Nephron progenitor cell (in vitro differentiated cells): ENCODE results near the gene ATP2B1.

ENCODE experiments used
- DNase-seq: peaks from one replicate; pipeline ENCODE4 v3.0.0; 2021
- H3K27ac Mint-ChIP-seq: 2 replicates; pipeline ENCODE4 v1.8.0; 2021; ENCODE audit warnings: mild to moderate bottlenecking, moderate library complexity, mixed read lengths
- H3K27me3 Mint-ChIP-seq: 2 replicates; pipeline ENCODE4 v1.8.0; 2021; ENCODE audit warnings: mild to moderate bottlenecking, low read depth, mixed read lengths; ENCODE audit not compliant: poor library complexity
- H3K36me3 Mint-ChIP-seq: 2 replicates; pipeline ENCODE4 v1.8.0; 2021; ENCODE audit warnings: low read depth, mixed read lengths
- H3K4me1 Mint-ChIP-seq: 2 replicates; pipeline ENCODE4 v1.8.0; 2021; ENCODE audit warnings: mixed read lengths
- H3K4me3 Mint-ChIP-seq: 2 replicates; pipeline ENCODE4 v1.8.0; 2021; ENCODE audit warnings: mild to moderate bottlenecking, moderate library complexity, mixed read lengths
- H3K9me3 Mint-ChIP-seq: 2 replicates; pipeline ENCODE4 v1.8.0; 2021; ENCODE audit warnings: mild to moderate bottlenecking, moderate library complexity, mixed read lengths
- TF ChIP-seq, protein P1 (sequence below): fragments of 200-600 bp; sonication (generic); IDR thresholded peaks from 2 replicates; pipeline ENCODE4 v1.5.0; 2021; ENCODE audit warnings: antibody characterized with exemption

The ATP2B1 gene

DNA sequence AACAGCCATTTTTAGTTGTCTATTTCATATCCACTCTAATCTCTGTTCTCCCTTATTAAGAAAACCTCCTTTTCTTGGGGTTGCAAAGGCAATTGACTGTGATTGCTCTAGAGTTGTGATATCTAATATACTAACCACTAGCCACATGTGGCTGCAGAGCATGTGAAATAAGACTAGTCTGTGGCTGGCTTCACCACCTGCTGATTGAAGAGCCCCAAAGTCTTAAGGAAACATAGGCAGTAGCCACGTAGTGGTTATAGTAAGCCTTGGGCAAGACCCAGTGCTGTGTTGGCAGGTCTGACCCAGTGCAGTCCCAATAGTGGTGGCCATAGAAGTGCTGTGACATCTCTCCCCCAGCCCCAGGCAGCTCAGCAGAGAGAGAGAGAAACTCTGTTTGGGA is 28.4 kb upstream of the ATP2B1 start:
- Mint-ChIP-seq H3K27me3 (no peaks in the 10 kb centered on the region), H3K4me1 (peaks cover 7% of the 10 kb centered on the region), H3K4me3 (no peak overlapping the region), H3K36me3 (peaks cover 9% of the 10 kb centered on the region), H3K9me3 (peaks cover 50% of the 10 kb centered on the region), H3K27ac (no peak overlapping the region)
- DNase-seq, result no peak
- TF ChIP-seq, protein P1, sequence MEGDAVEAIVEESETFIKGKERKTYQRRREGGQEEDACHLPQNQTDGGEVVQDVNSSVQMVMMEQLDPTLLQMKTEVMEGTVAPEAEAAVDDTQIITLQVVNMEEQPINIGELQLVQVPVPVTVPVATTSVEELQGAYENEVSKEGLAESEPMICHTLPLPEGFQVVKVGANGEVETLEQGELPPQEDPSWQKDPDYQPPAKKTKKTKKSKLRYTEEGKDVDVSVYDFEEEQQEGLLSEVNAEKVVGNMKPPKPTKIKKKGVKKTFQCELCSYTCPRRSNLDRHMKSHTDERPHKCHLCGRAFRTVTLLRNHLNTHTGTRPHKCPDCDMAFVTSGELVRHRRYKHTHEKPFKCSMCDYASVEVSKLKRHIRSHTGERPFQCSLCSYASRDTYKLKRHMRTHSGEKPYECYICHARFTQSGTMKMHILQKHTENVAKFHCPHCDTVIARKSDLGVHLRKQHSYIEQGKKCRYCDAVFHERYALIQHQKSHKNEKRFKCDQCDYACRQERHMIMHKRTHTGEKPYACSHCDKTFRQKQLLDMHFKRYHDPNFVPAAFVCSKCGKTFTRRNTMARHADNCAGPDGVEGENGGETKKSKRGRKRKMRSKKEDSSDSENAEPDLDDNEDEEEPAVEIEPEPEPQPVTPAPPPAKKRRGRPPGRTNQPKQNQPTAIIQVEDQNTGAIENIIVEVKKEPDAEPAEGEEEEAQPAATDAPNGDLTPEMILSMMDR, result no peak

- Mint-ChIP-seq H3K4me1 (peaks cover 8% of the 10 kb centered on the region), H3K27me3 (no peaks in the 10 kb centered on the region), H3K4me3 (no peak overlapping the region), H3K9me3 (peaks cover 20% of the 10 kb centered on the region), H3K36me3 (no peaks in the 10 kb centered on the region), H3K27ac (no peak overlapping the region)
- TF ChIP-seq, protein P1, result no peak
- DNase-seq, result no peak
Measured at GRCh38 chr12:89733579-89734201, 25.1 kb upstream of the ATP2B1 start.

GRCh38 chr12:89732522-89732921 is 23.9 kb upstream of the ATP2B1 start:
- no peak for DNase-seq
- Mint-ChIP-seq H3K36me3 (no peaks in the 10 kb centered on the region), H3K27me3 (no peaks in the 10 kb centered on the region)

DNA sequence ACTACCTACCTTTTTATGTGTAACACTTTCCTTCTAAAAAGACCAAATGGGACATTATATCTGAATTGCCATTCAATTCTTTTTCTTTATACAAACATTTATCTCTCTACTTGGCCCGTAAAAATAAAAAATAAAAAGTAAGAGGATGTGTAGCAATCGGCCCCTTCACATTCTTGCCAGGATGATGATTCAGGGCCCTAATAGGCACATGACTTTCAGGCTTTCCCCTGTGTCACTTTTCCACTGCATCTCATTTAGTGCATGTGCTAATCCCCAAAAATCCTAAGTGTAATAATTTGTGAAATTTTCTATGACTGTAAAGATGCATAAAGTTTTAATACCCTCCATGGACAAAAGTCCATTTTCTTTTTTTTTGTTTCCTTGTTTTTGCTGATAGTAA is 23.0 kb upstream of the ATP2B1 start:
- TF ChIP-seq, protein P1, result no peak
- Mint-ChIP-seq H3K27me3 (no peaks in the 10 kb centered on the region), H3K4me1 (peaks cover 8% of the 10 kb centered on the region), H3K4me3 (no peak overlapping the region), H3K27ac (no peak overlapping the region), H3K9me3 (peaks cover 12% of the 10 kb centered on the region), H3K36me3 (no peaks in the 10 kb centered on the region)
- DNase-seq, result no peak

More at GRCh38 chr12:89732522-89732921, 23.9 kb upstream of the ATP2B1 start:
- Mint-ChIP-seq H3K4me1 (peaks cover 8% of the 10 kb centered on the region), H3K4me3 (no peak overlapping the region), H3K27ac (no peak overlapping the region), H3K9me3 (peaks cover 14% of the 10 kb centered on the region)
- TF ChIP-seq, protein P1, result no peak

- Mint-ChIP-seq H3K27me3 (no peaks in the 10 kb centered on the region), H3K9me3 (peaks cover 14% of the 10 kb centered on the region), H3K4me3 (no peak overlapping the region), H3K27ac (no peak overlapping the region), H3K4me1 (peaks cover 8% of the 10 kb centered on the region), H3K36me3 (no peaks in the 10 kb centered on the region)
- TF ChIP-seq, protein P1, result no peak
- DNase-seq, result no peak
Measured at GRCh38 chr12:89731089-89731488, 22.5 kb upstream of the ATP2B1 start.

DNA sequence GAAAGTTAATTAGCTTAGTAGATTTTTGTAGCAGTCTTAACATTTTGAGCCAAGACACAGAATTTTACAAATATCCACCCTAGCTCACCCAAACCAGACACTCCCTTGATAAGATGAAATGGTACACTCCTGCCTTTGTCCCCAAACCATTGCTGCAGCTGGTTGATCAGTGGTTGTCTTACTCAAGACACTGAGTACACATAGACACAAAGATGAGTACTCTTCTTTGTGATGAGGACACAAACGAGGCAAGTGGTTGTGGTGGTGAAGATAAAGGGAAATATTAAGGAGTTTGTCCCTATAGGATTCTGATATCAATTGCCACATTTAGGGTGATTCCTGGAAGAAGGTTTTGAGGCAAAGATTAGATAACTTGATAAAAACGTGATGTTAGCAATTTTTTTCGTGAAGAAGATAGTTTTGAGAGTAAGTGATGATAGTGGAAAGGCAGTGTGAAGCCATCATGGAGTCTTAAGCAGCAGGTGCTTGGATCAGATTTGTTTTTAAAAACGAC is 21.4 kb upstream of the ATP2B1 start:
- Mint-ChIP-seq H3K27me3 (no peaks in the 10 kb centered on the region), H3K9me3 (peaks cover 15% of the 10 kb centered on the region), H3K27ac (no peak overlapping the region), H3K36me3 (no peaks in the 10 kb centered on the region), H3K4me1 (peaks cover 8% of the 10 kb centered on the region), H3K4me3 (no peak overlapping the region)
- TF ChIP-seq, protein P1, result no peak
- no peak for DNase-seq
